Right lobe of liver (tissue), 6 donors: ENCODE data around the gene PTPRN2. TPM values are rescaled to one million over a fixed set of nuclear protein-coding genes. Genes with fewer than 3 reads are reported as not detected.
A peak's percentile ranks its signal among the peaks of the same experiment; 100 is the strongest.

Experiments used
- ATAC-seq, 4 donors: fragments of 200-7000 bp; cut with Tn5 transposase; one replicate each; pipeline ENCODE4 v1.9.1; 2020; ENCODE audit warnings: mild to moderate bottlenecking in 4 of 4, moderate library complexity in 4 of 4
- DNase-seq, 3 donors: peaks; one replicate each; pipeline ENCODE4 v3.0.0-alpha.2; 2020
- H3K27ac ChIP-seq, 3 donors: fragments of 200-600 bp; one replicate each; pipeline ENCODE4 v1.8.0; 2022
- H3K27me3 ChIP-seq, 2 donors: fragments of 200-600 bp; one replicate each; pipeline ENCODE4 v1.8.0; 2022
- H3K36me3 ChIP-seq, 4 donors: fragments of 200-600 bp; sonication (generic) in 1 of 4; one replicate each; pipeline versions ENCODE4 v1.5.1 to v1.8.0; 2017 to 2022; ENCODE audit warnings: control low read depth in 1 of 4
- H3K4me1 ChIP-seq, 4 donors: fragments of 200-600 bp; sonication (generic) in 1 of 4; one replicate each; pipeline versions ENCODE4 v1.5.1 to v1.8.0; 2017 to 2022; ENCODE audit warnings: control low read depth in 1 of 4
- H3K4me3 ChIP-seq, 3 donors: fragments of 200-600 bp; one replicate each; pipeline ENCODE4 v1.8.0; 2022
- H3K9me3 ChIP-seq, 4 donors: fragments of 200-600 bp; sonication (generic) in 1 of 4; one replicate each; pipeline versions ENCODE4 v1.5.1 to v1.8.0; 2017 to 2022; ENCODE audit warnings: control low read depth in 1 of 4
- POLR2A ChIP-seq: fragments of 450-650 bp; IDR thresholded peaks from one replicate; pipeline ENCODE4 v1.6.1; 2017; ENCODE audit warnings: antibody characterized with exemption, mild to moderate bottlenecking
- WGBS: methylation state at CpG from one replicate; pipeline ENCODE4 v1.1.6; 2018; ENCODE audit warnings: low coverage, low lambda C conversion rate; ENCODE audit not compliant: insufficient coverage; ENCODE audit errors: missing lambda C conversion rate; 5-methylcytosine and 5-hydroxymethylcytosine counted together
- intact Hi-C, 2 donors: fragments of 100-400 bp; cut with DNase I; formaldehyde crosslinking; loops; one replicate each; pipeline versions ENCODE4 v1.11.2 to v1.14.1; 2022
- total RNA-seq, 6 experiments: library from RNA; depleted of rRNA in 2 of 6; stranded (reverse); fragments of >200 nt in 2 of 6; fragmentation: NEBNext Ultra II Directional in 3 of 6; extraction: Animal tissue kit (Norgen Biotek cat#: 25700) in 3 of 6; gene quantifications; one replicate each; pipeline versions ENCODE4 v1.1.0 to v1.2.4, GENCODE V29; 2016 to 2023
- TF ChIP-seq, protein P1 (sequence below), 4 donors: fragments of 200-600 bp in 3 of 4; fragments of 450-650 bp in 1 of 4; IDR thresholded peaks; one replicate each; pipeline versions ENCODE4 v1.5.1 to v1.8.0; 2016 to 2022; ENCODE audit warnings: antibody characterized with exemption in 4 of 4, mild to moderate bottlenecking in 2 of 4
- donor health status: DM: no; HTN: yes; CAD: no.
- donor health status: DM: no; HTN: no; CAD: no.
- donor health status: DM: no; HTN: no; CAD: no.
- donor health status: DM: no; HTN: yes; CAD: no.
- donor health status: DM: no; HTN: yes; CAD: no.

Gene PTPRN2
- total RNA-seq, 6 experiments from 2014 or later: 0.15 to 0.87 (median 0.67) TPM

DNA sequence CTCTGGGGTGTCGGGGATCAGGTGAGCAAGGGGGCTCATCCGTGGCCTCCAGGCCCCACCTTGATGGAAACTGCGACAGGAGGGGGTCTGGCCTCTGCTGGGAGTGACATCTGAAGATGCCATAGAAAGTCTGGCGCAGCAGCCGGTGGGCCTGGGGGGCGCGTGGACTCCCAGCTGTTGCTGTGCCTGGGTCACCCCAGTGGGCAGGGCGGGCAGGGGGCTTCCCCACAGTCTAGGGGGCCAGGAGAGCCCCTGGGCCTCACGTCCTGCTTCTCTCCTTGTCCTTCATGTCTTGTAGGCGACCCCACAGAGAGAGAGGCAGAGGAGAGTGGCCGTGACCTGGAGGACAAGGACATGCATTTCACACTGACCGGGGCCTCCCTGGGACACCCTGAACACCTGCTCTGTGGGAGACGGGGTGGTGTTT is 800.3 kb downstream of the PTPRN2 start:
- WGBS: no CpG with 5 or more reads among the region's 13 CpGs
- Histone ChIP-seq H3K27me3 (no peaks in the 10 kb centered on the region), H3K36me3 (no peaks in the 10 kb centered on the region), H3K4me1 (no peaks in the 10 kb centered on the region), H3K27ac (no peak overlapping the region), H3K9me3 (no peaks in the 10 kb centered on the region), H3K4me3 (no peak overlapping the region)
- intact Hi-C loops: no loop called here
- TF ChIP-seq POLR2A: no peak
- TF ChIP-seq, protein P1, sequence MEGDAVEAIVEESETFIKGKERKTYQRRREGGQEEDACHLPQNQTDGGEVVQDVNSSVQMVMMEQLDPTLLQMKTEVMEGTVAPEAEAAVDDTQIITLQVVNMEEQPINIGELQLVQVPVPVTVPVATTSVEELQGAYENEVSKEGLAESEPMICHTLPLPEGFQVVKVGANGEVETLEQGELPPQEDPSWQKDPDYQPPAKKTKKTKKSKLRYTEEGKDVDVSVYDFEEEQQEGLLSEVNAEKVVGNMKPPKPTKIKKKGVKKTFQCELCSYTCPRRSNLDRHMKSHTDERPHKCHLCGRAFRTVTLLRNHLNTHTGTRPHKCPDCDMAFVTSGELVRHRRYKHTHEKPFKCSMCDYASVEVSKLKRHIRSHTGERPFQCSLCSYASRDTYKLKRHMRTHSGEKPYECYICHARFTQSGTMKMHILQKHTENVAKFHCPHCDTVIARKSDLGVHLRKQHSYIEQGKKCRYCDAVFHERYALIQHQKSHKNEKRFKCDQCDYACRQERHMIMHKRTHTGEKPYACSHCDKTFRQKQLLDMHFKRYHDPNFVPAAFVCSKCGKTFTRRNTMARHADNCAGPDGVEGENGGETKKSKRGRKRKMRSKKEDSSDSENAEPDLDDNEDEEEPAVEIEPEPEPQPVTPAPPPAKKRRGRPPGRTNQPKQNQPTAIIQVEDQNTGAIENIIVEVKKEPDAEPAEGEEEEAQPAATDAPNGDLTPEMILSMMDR (IDR thresholded peaks at IDR 0.05): no peak
- DNase-seq (peak in 1 of 3 donors; percentile 33), ATAC-seq (no peak)

DNA sequence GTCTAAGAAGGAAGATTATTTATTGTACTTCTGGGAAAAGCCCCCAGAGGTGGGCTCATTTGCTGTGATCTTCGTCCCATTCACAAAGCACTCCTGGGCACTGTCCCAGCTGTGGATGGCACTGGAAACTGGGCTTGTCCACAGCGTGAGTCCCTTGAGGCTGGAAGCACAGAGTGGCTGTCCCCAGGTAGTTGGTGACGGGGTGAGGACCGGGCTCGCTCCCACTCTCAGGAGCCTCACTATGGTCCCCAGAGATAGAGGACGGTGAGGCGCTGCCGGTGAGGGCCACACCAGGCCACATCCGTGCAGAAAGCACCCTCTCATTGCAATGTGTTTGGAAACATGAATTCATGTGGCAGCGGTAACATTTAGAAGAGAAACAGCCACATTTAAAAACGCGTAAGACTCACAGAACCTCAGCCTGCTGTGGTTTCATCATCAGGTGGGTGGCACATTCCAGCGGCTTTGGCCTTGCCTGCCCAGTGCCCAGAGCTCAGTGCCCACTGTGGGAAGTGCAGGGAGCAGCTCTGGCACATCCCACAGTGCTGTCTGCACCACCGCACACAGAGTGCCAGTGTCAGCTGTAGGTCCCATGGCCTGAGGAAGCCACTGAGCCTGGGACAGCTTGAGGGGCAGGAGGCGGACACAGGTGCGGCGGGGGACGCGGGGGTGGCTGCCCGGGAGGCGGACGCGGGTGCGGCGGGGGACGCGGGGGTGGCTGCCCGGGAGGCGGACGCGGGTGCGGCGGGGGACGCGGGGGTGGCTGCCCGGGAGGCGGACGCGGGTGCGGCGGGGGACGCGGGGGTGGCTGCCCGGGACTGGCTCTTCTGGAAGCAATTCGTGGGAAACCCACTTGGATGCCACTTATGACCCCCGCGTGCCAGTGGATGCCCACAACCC is 801.0 kb downstream of the PTPRN2 start:
- H3K9me3 ChIP-seq: no peaks in the 10 kb centered on the region
- intact Hi-C loops: no loop called here
- no peak overlapping the region for H3K27ac ChIP-seq
- no peak for ATAC-seq
- no peaks in the 10 kb centered on the region for H3K36me3 ChIP-seq
- H3K4me3 ChIP-seq: no peak overlapping the region
- peak in 1 of 3 donors; percentile 28 for DNase-seq
- H3K4me1 ChIP-seq: no peaks in the 10 kb centered on the region
- WGBS: 96% methylated on average over 23 of the region's 47 CpGs
- no peaks in the 10 kb centered on the region for H3K27me3 ChIP-seq
- TF ChIP-seq POLR2A: no peak
- TF ChIP-seq, protein P1 (IDR thresholded peaks at IDR 0.05): no peak

DNA sequence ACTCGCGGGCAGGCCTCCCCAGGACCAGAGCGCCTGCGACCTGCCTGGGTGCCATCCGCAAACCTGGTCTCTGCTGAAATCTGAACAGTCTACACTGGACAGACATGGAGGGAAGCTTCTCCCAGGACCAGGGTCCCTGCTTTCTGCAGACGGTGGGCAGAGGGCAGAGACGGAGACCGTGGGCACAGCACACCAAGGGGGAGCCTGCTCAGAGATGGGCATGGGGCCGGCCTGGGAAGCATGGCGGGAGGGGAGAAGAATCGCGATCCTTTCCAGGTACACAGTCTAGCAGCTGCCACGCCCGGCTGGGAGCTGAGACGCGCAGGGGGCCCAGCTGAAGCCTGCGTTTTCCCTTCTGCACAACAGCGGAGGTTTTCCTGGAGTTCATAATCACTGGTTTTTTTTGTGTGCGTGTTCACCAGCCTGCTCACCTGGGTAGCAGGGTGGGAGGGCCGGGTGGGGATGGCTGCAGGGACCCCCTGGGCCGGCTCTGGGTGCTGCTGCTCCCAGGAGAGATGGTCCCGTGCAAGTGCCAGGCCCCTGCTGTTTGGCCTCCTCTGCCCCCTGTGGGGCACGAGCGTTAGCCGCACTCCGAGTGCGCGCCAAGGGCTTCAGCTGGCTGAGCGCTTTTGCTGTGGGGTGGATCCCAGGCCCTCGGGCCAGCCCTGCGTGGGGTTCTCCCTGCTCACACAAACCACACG is 802.0 kb downstream of the PTPRN2 start:
- H3K4me3 ChIP-seq: no peak overlapping the region
- no peak for TF ChIP-seq POLR2A
- TF ChIP-seq, protein P1 (IDR thresholded peaks at IDR 0.05): no peak
- H3K27me3 ChIP-seq: no peaks in the 10 kb centered on the region
- no peak overlapping the region for H3K27ac ChIP-seq
- ATAC-seq (no peak), DNase-seq (peak in 1 of 3 donors; percentile 35)
- H3K36me3 ChIP-seq: no peaks in the 10 kb centered on the region
- intact Hi-C loops: no loop called here
- 74% methylated on average over 5 of the region's 32 CpGs for WGBS
- no peaks in the 10 kb centered on the region for H3K4me1 ChIP-seq
- no peaks in the 10 kb centered on the region for H3K9me3 ChIP-seq

DNA sequence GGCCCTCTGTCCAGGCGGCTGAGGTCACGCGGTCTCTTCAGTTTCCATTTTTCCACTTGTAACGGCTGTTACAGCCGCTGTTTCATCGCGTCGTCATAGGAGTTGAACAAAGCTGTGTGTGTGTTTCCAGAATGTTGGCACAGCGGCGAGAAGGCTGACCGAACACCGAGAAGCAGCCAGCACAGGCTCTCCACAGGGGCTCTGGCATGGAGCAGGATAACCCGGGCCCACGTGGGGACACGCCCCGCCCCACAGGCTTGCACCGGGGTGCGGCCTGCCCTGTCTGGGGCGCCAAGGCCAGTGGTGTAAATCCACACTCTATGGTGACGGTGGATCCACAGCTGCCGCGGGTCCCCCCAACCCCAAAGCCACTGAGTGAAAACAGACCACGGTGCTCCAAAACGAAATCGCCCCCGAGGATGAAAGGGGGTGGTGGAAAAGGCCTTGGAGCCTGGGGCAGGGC is 802.6 kb downstream of the PTPRN2 start:
- intact Hi-C loops: no loop called here
- 100% methylated on average over 1 of the region's 26 CpGs for WGBS
- no peaks in the 10 kb centered on the region for H3K27me3 ChIP-seq
- no peaks in the 10 kb centered on the region for H3K36me3 ChIP-seq
- TF ChIP-seq POLR2A: no peak
- TF ChIP-seq, protein P1 (IDR thresholded peaks at IDR 0.05): no peak
- H3K27ac ChIP-seq: no peak overlapping the region
- no peaks in the 10 kb centered on the region for H3K4me1 ChIP-seq
- DNase-seq (peak in 1 of 3 donors; percentile 34), ATAC-seq (no peak)
- H3K9me3 ChIP-seq: no peaks in the 10 kb centered on the region
- no peak overlapping the region for H3K4me3 ChIP-seq
